Measurements from ENCODE around the gene NCAPH2. TPM values are rescaled to one million over a fixed set of nuclear protein-coding genes. Genes with fewer than 3 reads are reported as not detected.

NCAPH2 gene
- polyA plus RNA-seq, 1 experiment = 10.4 TPM

DNA sequence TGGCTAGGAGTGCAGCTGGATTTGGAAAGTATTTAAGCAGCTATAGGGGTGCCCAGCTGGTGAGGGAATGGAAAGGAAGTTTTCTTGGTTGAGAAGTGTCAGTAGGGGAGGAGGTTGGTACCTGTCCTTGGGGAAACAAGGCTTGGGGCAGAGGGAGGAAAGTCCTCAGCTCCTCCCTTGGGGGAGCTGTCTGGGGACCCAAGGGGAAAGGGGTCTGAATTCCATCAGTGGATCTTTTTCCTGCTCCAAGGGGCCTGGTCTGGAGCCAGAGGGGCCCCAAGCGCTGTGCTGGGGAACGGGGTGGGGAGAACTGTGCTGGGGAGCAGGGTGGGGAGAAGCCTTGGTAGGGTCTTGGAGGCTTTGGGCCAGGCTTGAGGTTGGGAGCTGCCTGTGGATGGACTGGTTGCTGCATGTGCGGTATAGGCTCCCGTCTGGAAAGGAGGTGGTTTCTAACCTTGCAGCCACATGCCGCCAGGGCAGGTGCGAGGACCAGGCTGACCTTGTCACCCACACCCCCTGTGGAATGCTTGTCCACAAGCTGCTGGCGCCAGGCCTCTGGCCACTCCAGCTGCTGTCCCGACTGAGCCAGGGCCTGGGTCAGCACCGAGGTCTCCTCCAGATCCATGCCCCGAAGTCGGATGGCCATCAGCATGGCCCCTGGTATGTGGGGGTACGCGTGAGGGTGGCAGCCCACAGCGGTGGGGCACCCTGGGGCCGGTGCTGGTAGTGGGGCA lies 20.8 kb downstream of the NCAPH2 start:
- DNase-seq (ENCODE audit: low read depth, low spot score) = no peak
- H3K27ac ChIP-seq (ENCODE audit: low read depth, low read length) = no peak overlapping the region
- CTCF ChIA-PET = no interaction called here
- H3K27me3 ChIP-seq (ENCODE audit: control insufficient read depth, insufficient read depth, low read length) = peaks cover 5% of the 10 kb centered on the region
- POLR2A ChIA-PET = no interaction called here
- no peak overlapping the region for H3K4me3 ChIP-seq (ENCODE audit: low read depth, low read length)
- TF ChIP-seq, protein P1, sequence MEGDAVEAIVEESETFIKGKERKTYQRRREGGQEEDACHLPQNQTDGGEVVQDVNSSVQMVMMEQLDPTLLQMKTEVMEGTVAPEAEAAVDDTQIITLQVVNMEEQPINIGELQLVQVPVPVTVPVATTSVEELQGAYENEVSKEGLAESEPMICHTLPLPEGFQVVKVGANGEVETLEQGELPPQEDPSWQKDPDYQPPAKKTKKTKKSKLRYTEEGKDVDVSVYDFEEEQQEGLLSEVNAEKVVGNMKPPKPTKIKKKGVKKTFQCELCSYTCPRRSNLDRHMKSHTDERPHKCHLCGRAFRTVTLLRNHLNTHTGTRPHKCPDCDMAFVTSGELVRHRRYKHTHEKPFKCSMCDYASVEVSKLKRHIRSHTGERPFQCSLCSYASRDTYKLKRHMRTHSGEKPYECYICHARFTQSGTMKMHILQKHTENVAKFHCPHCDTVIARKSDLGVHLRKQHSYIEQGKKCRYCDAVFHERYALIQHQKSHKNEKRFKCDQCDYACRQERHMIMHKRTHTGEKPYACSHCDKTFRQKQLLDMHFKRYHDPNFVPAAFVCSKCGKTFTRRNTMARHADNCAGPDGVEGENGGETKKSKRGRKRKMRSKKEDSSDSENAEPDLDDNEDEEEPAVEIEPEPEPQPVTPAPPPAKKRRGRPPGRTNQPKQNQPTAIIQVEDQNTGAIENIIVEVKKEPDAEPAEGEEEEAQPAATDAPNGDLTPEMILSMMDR (IDR thresholded peaks at IDR 0.05; ENCODE audit: low read depth, low read length) = no peak
- peaks cover 11% of the 10 kb centered on the region; the same call in 1 of the 2 replicates for H3K9me3 ChIP-seq (ENCODE audit: control insufficient read depth, insufficient read depth, low read length)

DNA sequence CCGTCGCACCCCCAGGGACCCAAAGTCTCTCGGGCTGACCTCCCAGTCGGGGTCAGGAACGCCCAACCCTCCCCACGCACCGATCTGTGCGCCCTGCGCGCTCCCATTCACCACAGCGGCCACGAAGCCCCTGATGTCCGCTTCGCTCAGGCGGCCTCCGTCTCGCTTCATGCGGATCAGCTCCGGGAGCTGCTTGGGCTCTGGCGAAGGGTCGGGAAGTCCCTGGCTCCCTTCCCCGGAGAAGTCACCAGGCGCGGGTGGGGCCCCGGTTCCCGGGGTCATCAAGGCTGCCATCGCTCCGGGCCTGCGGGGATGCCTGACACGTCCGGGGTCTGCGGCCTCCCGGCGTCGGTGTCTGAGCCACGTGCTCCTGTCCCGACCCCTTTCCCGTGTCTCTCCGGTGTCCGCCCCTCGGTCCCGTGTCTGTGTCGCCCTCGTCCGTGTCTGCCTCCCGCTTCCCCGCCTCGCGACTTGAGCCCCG lies 21.4 kb downstream of the NCAPH2 start:
- Histone ChIP-seq H3K4me3 (ENCODE audit: low read depth, low read length) (peak overlapping the region; percentile 48), H3K9me3 (ENCODE audit: control insufficient read depth, insufficient read depth, low read length) (peaks cover 11% of the 10 kb centered on the region; the same call in 1 of the 2 replicates), H3K27me3 (ENCODE audit: control insufficient read depth, insufficient read depth, low read length) (peaks cover 5% of the 10 kb centered on the region), H3K27ac (ENCODE audit: low read depth, low read length) (no peak overlapping the region)
- TF ChIP-seq, protein P1 (IDR thresholded peaks at IDR 0.05; ENCODE audit: low read depth, low read length) = no peak
- no peak for DNase-seq (ENCODE audit: low read depth, low spot score)
- CTCF ChIA-PET = interaction anchor here (1.1 kb wide), 1 partner anchor 34 kb away, joined by 3 read pairs; the partner anchor contains the start of gene SYCE3
- POLR2A ChIA-PET = no interaction called here

GRCh38 chr22:50529897-50530579 lies 22.0 kb downstream of the NCAPH2 start, which contains the start of gene TYMP:
Gene TYMP (minus strand): TSS chr22:50530012. CDS start chr22:50529709, 303 bp downstream.
- CTCF ChIA-PET = interaction anchor here (1.1 kb wide), 1 partner anchor 33 kb away, joined by 3 read pairs; the partner anchor contains the start of gene SYCE3
- H3K27ac ChIP-seq (ENCODE audit: low read depth, low read length) = no peak within 1 kb of the TSS
- DNase-seq (ENCODE audit: low read depth, low spot score) = no peak
- TF ChIP-seq, protein P1 (IDR thresholded peaks at IDR 0.05; ENCODE audit: low read depth, low read length) = no peak
- peaks cover 11% of the 10 kb centered on the region; the same call in 1 of the 2 replicates for H3K9me3 ChIP-seq (ENCODE audit: control insufficient read depth, insufficient read depth, low read length)
- POLR2A ChIA-PET = no interaction called here
- peak within 1 kb of the TSS; percentile 53 for H3K4me3 ChIP-seq (ENCODE audit: low read depth, low read length)
- peaks cover 5% of the 10 kb centered on the region for H3K27me3 ChIP-seq (ENCODE audit: control insufficient read depth, insufficient read depth, low read length)

GRCh38 chr22:50530580-50530876 lies 22.5 kb downstream of the NCAPH2 start:
- POLR2A ChIA-PET = no interaction called here
- H3K27ac ChIP-seq (ENCODE audit: low read depth, low read length) = no peak overlapping the region
- H3K4me3 ChIP-seq (ENCODE audit: low read depth, low read length) = peak overlapping the region; percentile 53
- TF ChIP-seq, protein P1 (IDR thresholded peaks at IDR 0.05; ENCODE audit: low read depth, low read length) = no peak
- CTCF ChIA-PET = interaction anchor here (0.6 kb wide), 1 partner anchor 18 kb away, joined by 3 read pairs; no protein-coding TSS in a partner anchor
- H3K27me3 ChIP-seq (ENCODE audit: control insufficient read depth, insufficient read depth, low read length) = peaks cover 5% of the 10 kb centered on the region
- DNase-seq (ENCODE audit: low read depth, low spot score) = no peak
- H3K9me3 ChIP-seq (ENCODE audit: control insufficient read depth, insufficient read depth, low read length) = peaks cover 11% of the 10 kb centered on the region; the same call in 1 of the 2 replicates
